ENCODE results near the gene PTPRD. TPM values are rescaled to one million over a fixed set of nuclear protein-coding genes. Genes with fewer than 3 reads are reported as not detected.

The PTPRD gene
- total and polyA plus RNA-seq, 2 donors = 2.2 to 13.5 TPM

- H3K9me3 ChIP-seq (ENCODE audit: control insufficient read depth in 2 of 2, insufficient read depth in 1 of 2, low read length in 1 of 2) = no peaks in the 10 kb centered on the region
- 80% methylated on average over 2 of the region's 2 CpGs for WGBS
- no peaks in the 10 kb centered on the region for H3K36me3 ChIP-seq (ENCODE audit: control insufficient read depth in 2 of 2, insufficient read depth in 2 of 2, low read length in 1 of 2)
- H3K4me1 ChIP-seq (ENCODE audit: control insufficient read depth in 2 of 2, insufficient read depth in 2 of 2, low read length in 2 of 2) = peaks cover 3 to 5% of the 10 kb centered on the region in 2 donors
- no peak overlapping the region for H3K27ac ChIP-seq (ENCODE audit: low read depth in 1 of 2, low read length in 1 of 2)
- no peak for DNase-seq (ENCODE audit: low read depth in 6 of 9, low spot score in 9 of 9)
- no peaks in the 10 kb centered on the region for H3K27me3 ChIP-seq (ENCODE audit: control insufficient read depth in 2 of 2, insufficient read depth in 1 of 2, low read length in 1 of 2)
- H3K4me3 ChIP-seq (ENCODE audit: low read length in 2 of 2) = no peak overlapping the region
Observed at GRCh38 chr9:8267636-8268035, 2345.2 kb downstream of the PTPRD start.

- peaks cover 8 to 9% of the 10 kb centered on the region in 2 donors for H3K4me1 ChIP-seq (ENCODE audit: control insufficient read depth in 2 of 2, insufficient read depth in 2 of 2, low read length in 2 of 2)
- H3K36me3 ChIP-seq (ENCODE audit: control insufficient read depth in 2 of 2, insufficient read depth in 2 of 2, low read length in 1 of 2) = no peaks in the 10 kb centered on the region
- no peak overlapping the region for H3K4me3 ChIP-seq (ENCODE audit: low read length in 2 of 2)
- H3K9me3 ChIP-seq (ENCODE audit: control insufficient read depth in 2 of 2, insufficient read depth in 1 of 2, low read length in 1 of 2) = no peaks in the 10 kb centered on the region
- DNase-seq (ENCODE audit: low read depth in 6 of 9, low spot score in 9 of 9) = no peak
- H3K27ac ChIP-seq (ENCODE audit: low read depth in 1 of 2, low read length in 1 of 2) = no peak overlapping the region
- no peaks in the 10 kb centered on the region for H3K27me3 ChIP-seq (ENCODE audit: control insufficient read depth in 2 of 2, insufficient read depth in 1 of 2, low read length in 1 of 2)
- 52% methylated on average over 1 of the region's 1 CpG for WGBS
Observed at GRCh38 chr9:8266861-8267260, 2345.9 kb downstream of the PTPRD start.

GRCh38 chr9:8265281-8265680 is 2347.5 kb downstream of the PTPRD start:
- H3K9me3 ChIP-seq (ENCODE audit: control insufficient read depth in 2 of 2, insufficient read depth in 1 of 2, low read length in 1 of 2) = no peaks in the 10 kb centered on the region
- H3K27ac ChIP-seq (ENCODE audit: low read depth in 1 of 2, low read length in 1 of 2) = no peak overlapping the region
- DNase-seq (ENCODE audit: low read depth in 6 of 9, low spot score in 9 of 9) = no peak
- H3K27me3 ChIP-seq (ENCODE audit: control insufficient read depth in 2 of 2, insufficient read depth in 1 of 2, low read length in 1 of 2) = no peaks in the 10 kb centered on the region
- 96% methylated on average over 2 of the region's 2 CpGs for WGBS
- H3K4me1 ChIP-seq (ENCODE audit: control insufficient read depth in 2 of 2, insufficient read depth in 2 of 2, low read length in 2 of 2) = peaks cover 14 to 15% of the 10 kb centered on the region in 2 donors
- no peaks in the 10 kb centered on the region for H3K36me3 ChIP-seq (ENCODE audit: control insufficient read depth in 2 of 2, insufficient read depth in 2 of 2, low read length in 1 of 2)
- H3K4me3 ChIP-seq (ENCODE audit: low read length in 2 of 2) = no peak overlapping the region

Measured in thymus (tissue), 11 donors.